K562 (cell line): ENCODE data around the gene DNAH3. TPM values are rescaled to one million over a fixed set of nuclear protein-coding genes. Genes with fewer than 3 reads are reported as not detected.
A peak's percentile ranks its signal among the peaks of the same experiment; 100 is the strongest.

ENCODE experiments used
- BRCA1 ChIP-seq, 2 experiments: fragments of 450-650 bp in 1 of 2; sonication (generic) in 1 of 2; formaldehyde crosslinking in 1 of 2; IDR thresholded peaks; 2 replicates each; pipeline versions ENCODE4 v1.5.0 to v1.6.1; 2017 to 2020; ENCODE audit warnings: mild to moderate bottlenecking in 1 of 2, missing genetic modification reagents in 1 of 2
- CTCFL ChIP-seq: IDR thresholded peaks from 2 replicates; pipeline ENCODE4 v1.6.1; 2011; ENCODE audit warnings: borderline replicate concordance, low read depth, mild to moderate bottlenecking, moderate library complexity, low read length; ENCODE audit not compliant: insufficient read depth, poor library complexity, severe bottlenecking
- GATAD2B ChIP-seq: fragments of 450-650 bp; IDR thresholded peaks from 2 replicates; pipeline ENCODE4 v1.6.1; 2017; ENCODE audit warnings: mild to moderate bottlenecking, borderline replicate concordance
- HIVEP1 ChIP-seq: fragments of 250-450 bp; sonication (Bioruptor Pico); IDR thresholded peaks from 2 replicates; pipeline ENCODE4 v1.4.0; 2020; ENCODE audit warnings: mild to moderate bottlenecking
- IRF1 ChIP-seq: sonication (generic); formaldehyde crosslinking; IDR thresholded peaks from 2 replicates; pipeline ENCODE4 v1.8.0; 2022; ENCODE audit warnings: missing genetic modification reagents, mild to moderate bottlenecking, borderline replicate concordance
- KAT7 ChIP-seq: sonication (generic); formaldehyde crosslinking; IDR thresholded peaks from 2 replicates; pipeline ENCODE4 v1.8.0; 2022; ENCODE audit warnings: missing genetic modification reagents, mild to moderate bottlenecking, borderline replicate concordance
- MNT ChIP-seq, 2 experiments: fragments of 450-650 bp; conservative IDR thresholded peaks; 2 replicates each; pipeline ENCODE4 v1.6.1; 2017; ENCODE audit warnings: mild to moderate bottlenecking in 2 of 2, moderate library complexity in 2 of 2
- MYC ChIP-seq, 2 experiments: fragments of 250-450 bp in 1 of 2; sonication (Bioruptor Pico) in 1 of 2; IDR thresholded peaks; 2 replicates each; pipeline versions ENCODE4 v1.5.1 to v1.6.1; 2012 to 2021; ENCODE audit warnings: low read depth in 2 of 2, borderline replicate concordance in 1 of 2, improper control_type of control experiment in 1 of 2, low read length in 1 of 2, mild to moderate bottlenecking in 1 of 2, moderate library complexity in 1 of 2
- NCOA4 ChIP-seq: fragments of 450-650 bp; IDR thresholded peaks from 2 replicates; pipeline ENCODE4 v1.6.1; 2018; ENCODE audit warnings: mild to moderate bottlenecking; ENCODE audit not compliant: partially characterized antibody
- NFE2L1 ChIP-seq: fragments of 450-650 bp; IDR thresholded peaks from 2 replicates; pipeline ENCODE4 v1.6.1; 2016; ENCODE audit warnings: missing genetic modification characterization, low read depth, mild to moderate bottlenecking, missing compliant biosample characterization, moderate library complexity, borderline replicate concordance
- SAFB ChIP-seq: fragments of 200-400 bp; formaldehyde crosslinking; IDR thresholded peaks from 2 replicates; pipeline ENCODE4 v1.6.1; 2017; ENCODE audit warnings: low read depth, low read length, borderline replicate concordance
- XRCC5 ChIP-seq: fragments of 200-400 bp; formaldehyde crosslinking; IDR thresholded peaks from 2 replicates; pipeline ENCODE4 v1.6.1; 2017; ENCODE audit warnings: low read depth, mild to moderate bottlenecking, low read length
- ZBTB43 ChIP-seq: sonication (generic); formaldehyde crosslinking; IDR thresholded peaks from 2 replicates; pipeline ENCODE4 v1.8.0; 2023; ENCODE audit warnings: mild to moderate bottlenecking, missing genetic modification reagents
- ZNF609 ChIP-seq: sonication (generic); formaldehyde crosslinking; IDR thresholded peaks from 2 replicates; pipeline ENCODE4 v1.8.1; 2023; ENCODE audit warnings: missing genetic modification reagents, mild to moderate bottlenecking, borderline replicate concordance
- ZNF77 ChIP-seq: fragments of 250-450 bp; sonication (Bioruptor Pico); IDR thresholded peaks from 2 replicates; pipeline ENCODE4 v1.5.0; 2020
- polyA plus RNA-seq, 8 experiments: library from polyadenylated mRNA; depleted of rRNA in 4 of 8; stranded (reverse) in 5 of 8; unstranded in 3 of 8; fragments of >200 nt; fragmentation: Nextera tagmentation in 2 of 8; fragmentation: Illumina TruSeq in 1 of 8; extraction: Ambion mirVana in 2 of 8; extraction: Trizol in 1 of 8; gene quantifications; 2 replicates each; pipeline versions ENCODE4 v1.2.1 to v1.2.3, GENCODE V29; 2011 to 2014; ENCODE audit warnings: inconsistent platforms in 1 of 8, missing spikeins in 1 of 8
- total RNA-seq, 7 experiments: library from RNA; depleted of rRNA in 6 of 7; stranded (reverse); fragments of >200 nt in 6 of 7; fragmentation: Illumina TruSeq in 2 of 7; extraction: Trizol in 2 of 7; gene quantifications; 2 replicates each; pipeline versions ENCODE4 v1.2.1 to v1.2.3, GENCODE V29; 2011 to 2021; ENCODE audit warnings: low replicate concordance in 1 of 7

The DNAH3 gene
- total and polyA plus RNA-seq, 9 of the 15 experiments (the other 6 are each of a cell fraction or from before 2014, with no cell fraction given), result 0.32 to 0.84 (median 0.44) TPM

- no peak for TF ChIP-seq IRF1 (CRISPR knock-in tag)
- no peak for TF ChIP-seq CTCFL
- no peak for TF ChIP-seq KAT7 (CRISPR knock-in tag)
- no peak for TF ChIP-seq NFE2L1 (tag)
- TF ChIP-seq MYC (IDR thresholded peaks at IDR 0.05; ENCODE audit: low read depth, low read length), result peak; percentile 61; the same call in 1 of the 2 replicates
- TF ChIP-seq MYC (CRISPR knock-in tag; IDR thresholded peaks at IDR 0.05; ENCODE audit: borderline replicate concordance, low read depth), result no peak
- TF ChIP-seq GATAD2B, result no peak
- no peak for TF ChIP-seq NCOA4
- no peak for TF ChIP-seq SAFB
- TF ChIP-seq ZNF609 (CRISPR knock-in tag), result no peak
- no peak for TF ChIP-seq HIVEP1 (CRISPR knock-in tag)
- no peak for TF ChIP-seq BRCA1 (IDR thresholded peaks at IDR 0.05)
- TF ChIP-seq BRCA1 (CRISPR knock-in tag; IDR thresholded peaks at IDR 0.05), result no peak
- TF ChIP-seq ZBTB43 (CRISPR knock-in tag), result no peak
- no peak for TF ChIP-seq ZNF77 (CRISPR knock-in tag)
- TF ChIP-seq XRCC5, result no peak
- peak; percentile 42 to 61; a peak in 3 of 4 replicates for TF ChIP-seq MNT (conservative IDR thresholded peaks at IDR 0.05)
Measured at GRCh38 chr16:21116148-21116693, 34.4 kb downstream of the DNAH3 start (continued).
